ENCODE results near the gene TMEM200A. TPM values are rescaled to one million over a fixed set of nuclear protein-coding genes. Genes with fewer than 3 reads are reported as not detected.
A peak's percentile ranks its signal among the peaks of the same experiment; 100 is the strongest.
"Not testable (repeated sequence)": the region's sequence is repeated elsewhere in the genome, so short reads cannot be mapped to it uniquely, and the experiment has no call there.

The TMEM200A gene
- total RNA-seq: 10 to 100 TPM; 10.3 to 24.0 TPM
- long read RNA-seq, donor 1, partial matches to known transcripts: 0 of 6 reads
- long read RNA-seq, donor 1, other reads (novel, unspliced or antisense): 2 of 6 reads
- long read RNA-seq, donor 2, transcript TMEM200A-204 (2 exons, 2,899 nt): major isoform, 5 of 18 reads
- long read RNA-seq, donor 2, partial matches to known transcripts: 9 of 18 reads
- long read RNA-seq, donor 2, other reads (novel, unspliced or antisense): 2 of 18 reads

- DNase-seq (ENCODE audit: low spot score): peak; percentile 88
- intact Hi-C loops (cut with DNase I): loop anchor here in 1 of 2 donors (5.0 kb wide), 1 partner anchor 332 kb away; no protein-coding TSS in a partner anchor
These were observed at the start of gene TMEM200A for GRCh38 chr6:130365166-130366106. Gene TMEM200A, plus strand, starts transcription at chr6:130366017. Its CDS starts 74,406 bp downstream, at chr6:130440423.

GRCh38 chr6:130320908-130321307 lies 44.9 kb upstream of the TMEM200A start:
- no peak for DNase-seq (ENCODE audit: low spot score)
- intact Hi-C loops (cut with DNase I): loop anchor here (1.0 to 10.0 kb wide), 3 partner anchors 15 to 554 kb away; no protein-coding TSS in a partner anchor

- intact Hi-C loops (cut with DNase I): loop anchor here in 1 of 2 donors (5.0 to 10.0 kb wide), 2 partner anchors 375 to 552 kb away; no protein-coding TSS in a partner anchor
- no peak for DNase-seq (ENCODE audit: low spot score)
These were observed 43.0 kb upstream of the TMEM200A start for GRCh38 chr6:130322673-130323268.

- DNase-seq (ENCODE audit: low spot score): no peak
- intact Hi-C loops (cut with DNase I): loop anchor here in 1 of 2 donors (5.0 to 10.0 kb wide), 2 partner anchors 373 to 550 kb away; no protein-coding TSS in a partner anchor
These were observed 41.2 kb upstream of the TMEM200A start for GRCh38 chr6:130324657-130325056.

- intact Hi-C loops (cut with DNase I): loop anchor here in 1 of 2 donors (10.0 kb wide), 1 partner anchor 548 kb away; no protein-coding TSS in a partner anchor
- no peak for DNase-seq (ENCODE audit: low spot score)
These were observed 39.3 kb upstream of the TMEM200A start for GRCh38 chr6:130326496-130326895.

- DNase-seq (ENCODE audit: low spot score): no peak
- intact Hi-C loops (cut with DNase I): no loop called here
These were observed 28.3 kb upstream of the TMEM200A start for GRCh38 chr6:130337534-130337933.

GRCh38 chr6:130346324-130346723 lies 19.5 kb upstream of the TMEM200A start:
- intact Hi-C loops (cut with DNase I); DNase-seq (ENCODE audit: low spot score): not testable (repeated sequence)

- DNase-seq (ENCODE audit: low spot score): no peak
- intact Hi-C loops (cut with DNase I): no loop called here
These were observed 11.5 kb upstream of the TMEM200A start for GRCh38 chr6:130354322-130354721.

- DNase-seq (ENCODE audit: low spot score): no peak
- intact Hi-C loops (cut with DNase I): no loop called here
These were observed 10.2 kb upstream of the TMEM200A start for GRCh38 chr6:130355572-130355971.

GRCh38 chr6:130357436-130357835 lies 8.4 kb upstream of the TMEM200A start:
- intact Hi-C loops (cut with DNase I): no loop called here

GRCh38 chr6:130359736-130360135 lies 6.1 kb upstream of the TMEM200A start:
- no peak for DNase-seq (ENCODE audit: low spot score)
- intact Hi-C loops (cut with DNase I): no loop called here

More at GRCh38 chr6:130357436-130357835, 8.4 kb upstream of the TMEM200A start:
- DNase-seq (ENCODE audit: low spot score): no peak

GRCh38 chr6:130362128-130362527 lies 3.7 kb upstream of the TMEM200A start:
- intact Hi-C loops (cut with DNase I): no loop called here
- DNase-seq (ENCODE audit: low spot score): no peak

GRCh38 chr6:130364224-130364780 lies 1.5 kb upstream of the TMEM200A start:
- intact Hi-C loops (cut with DNase I): no loop called here
- DNase-seq (ENCODE audit: low spot score): no peak

- DNase-seq (ENCODE audit: low spot score): peak; percentile 82
- intact Hi-C loops (cut with DNase I): loop anchor here in 1 of 2 donors (5.0 kb wide), 1 partner anchor 331 kb away; no protein-coding TSS in a partner anchor
These were observed 539 bp downstream of the TMEM200A start for GRCh38 chr6:130366107-130367005.

- DNase-seq (ENCODE audit: low spot score): no peak
These were observed 1.9 kb downstream of the TMEM200A start for GRCh38 chr6:130367767-130368166.

GRCh38 chr6:130368576-130368975 lies 2.8 kb downstream of the TMEM200A start:
- intact Hi-C loops (cut with DNase I): loop anchor here in 1 of 2 donors (5.0 kb wide), 1 partner anchor 329 kb away; no protein-coding TSS in a partner anchor
- DNase-seq (ENCODE audit: low spot score): no peak

More at GRCh38 chr6:130367767-130368166, 1.9 kb downstream of the TMEM200A start:
- intact Hi-C loops (cut with DNase I): loop anchor here in 1 of 2 donors (5.0 kb wide), 1 partner anchor 330 kb away; no protein-coding TSS in a partner anchor

GRCh38 chr6:130369831-130370230 lies 4.0 kb downstream of the TMEM200A start:
- intact Hi-C loops (cut with DNase I): loop anchor here in 1 of 2 donors (5.0 kb wide), 1 partner anchor 327 kb away; no protein-coding TSS in a partner anchor
- DNase-seq (ENCODE audit: low spot score): no peak

- DNase-seq (ENCODE audit: low spot score): no peak
- intact Hi-C loops (cut with DNase I): no loop called here
These were observed 6.2 kb downstream of the TMEM200A start for GRCh38 chr6:130371921-130372420.
